Left renal pelvis (tissue), 4 donors: ENCODE measurements around the gene ISG20L2. TPM values are rescaled to one million over a fixed set of nuclear protein-coding genes. Genes with fewer than 3 reads are reported as not detected.

Experiments
- polyA plus RNA-seq, 4 donors: library from polyadenylated mRNA; unstranded; fragments of 120-200 nt; gene quantifications; one replicate each; pipeline ENCODE4 v1.2.1, GENCODE V29; 2013; ENCODE audit not compliant: insufficient read length in 4 of 4

Gene ISG20L2
- polyA plus RNA-seq, 4 donors = 39.0 to 46.1 (median 43.7) TPM

Other genes starting within 250 kb of the ISG20L2 start
- 10 to 100 TPM; 21.1 to 30.2 (median 24.2) TPM for gene MEF2D, start 228.0 kb downstream of the ISG20L2 start, polyA plus RNA-seq
- 10 to 100 TPM; 11.6 to 15.7 (median 13.6) TPM for gene IQGAP3, start 156.2 kb downstream of the ISG20L2 start, polyA plus RNA-seq
- gene TTC24, start 149.0 kb downstream of the ISG20L2 start, polyA plus RNA-seq = 1 to 10 TPM in 2 of 4 donors, under 1 TPM in 2; 0.79 to 2.0 (median 1.1) TPM
- 10 to 100 TPM; 53.7 to 75.2 (median 74.5) TPM for gene NAXE, start 137.0 kb downstream of the ISG20L2 start, polyA plus RNA-seq
- gene GPATCH4, start 127.3 kb downstream of the ISG20L2 start, polyA plus RNA-seq = 10 to 100 TPM; 20.5 to 35.1 (median 32.8) TPM
- under 1 TPM; 0.16 to 0.63 (median 0.28) TPM for gene HAPLN2, start 109.4 kb downstream of the ISG20L2 start, polyA plus RNA-seq
- under 1 TPM; 0.21 to 0.82 (median 0.36) TPM for gene BCAN, start 86.6 kb downstream of the ISG20L2 start, polyA plus RNA-seq
- 100 to 1,000 TPM in 3 of 4 donors, 10 to 100 TPM in 1; 55.8 to 159 (median 147) TPM for gene NES, start 51.4 kb downstream of the ISG20L2 start, polyA plus RNA-seq
- 100 to 1,000 TPM in 2 of 4 donors, 10 to 100 TPM in 2; 96.4 to 313 (median 105) TPM for gene CRABP2, start 23.2 kb downstream of the ISG20L2 start, polyA plus RNA-seq
- gene METTL25B, start 297 bp downstream of the ISG20L2 start, polyA plus RNA-seq = 10 to 100 TPM; 29.3 to 49.2 (median 31.7) TPM
- 10 to 100 TPM; 45.8 to 72.7 (median 66.1) TPM for gene MRPL24, start 12.3 kb upstream of the ISG20L2 start, polyA plus RNA-seq
- gene HDGF, start 22.9 kb upstream of the ISG20L2 start, polyA plus RNA-seq = 100 to 1,000 TPM; 174 to 284 (median 268) TPM
- 100 to 1,000 TPM in 3 of 4 donors, 10 to 100 TPM in 1; 94.8 to 133 (median 117) TPM for gene PRCC, start 38.8 kb upstream of the ISG20L2 start, polyA plus RNA-seq
- gene SH2D2A, start 88.1 kb upstream of the ISG20L2 start, polyA plus RNA-seq = 1 to 10 TPM in 2 of 4 donors, under 1 TPM in 2; 0.60 to 2.3 (median 0.95) TPM
- 1 to 10 TPM; 1.0 to 3.9 (median 1.3) TPM for gene INSRR, start 130.4 kb upstream of the ISG20L2 start, polyA plus RNA-seq
- gene NTRK1, start 132.1 kb upstream of the ISG20L2 start, polyA plus RNA-seq = 1 to 10 TPM; 1.2 to 3.1 (median 2.0) TPM
- 10 to 100 TPM; 18.1 to 64.2 (median 21.6) TPM for gene PEAR1, start 165.0 kb upstream of the ISG20L2 start, polyA plus RNA-seq
- 1 to 10 TPM in 1 of 4 donors, under 1 TPM in 3; 0.32 to 1.4 (median 0.71) TPM for gene LRRC71, start 191.9 kb upstream of the ISG20L2 start, polyA plus RNA-seq